ENCODE measurements around the gene MT1H. TPM values are rescaled to one million over a fixed set of nuclear protein-coding genes. Genes with fewer than 3 reads are reported as not detected.
"Not testable (repeated sequence)": the region's sequence is repeated elsewhere in the genome, so short reads cannot be mapped to it uniquely, and the experiment has no call there.

MT1H gene
- total and polyA plus RNA-seq, 4 experiments from 2014 or later = 0.78 TPM; not detected in 3

GRCh38 chr16:56709443-56710040 is 39.9 kb downstream of the MT1H start:
- ChIA-PET POLR2A (ENCODE audit: partially characterized antibody) (interaction anchor here (1.4 to 2.1 kb wide), 3 partner anchors 14 to 190 kb away, joined by 3 to 6 read pairs (median 4); partner anchors contain the start of gene BBS2), CTCF (ENCODE audit: partially characterized antibody) (interaction anchor here (2.3 kb wide), 1 partner anchor 8 kb away, joined by 10 read pairs; no protein-coding TSS in a partner anchor)
- Mint-ChIP-seq H3K4me3 (peak overlapping the region in 7 of 8 donors; percentile 2 to 82 (median 62)), H3K4me1 (peaks cover 12 to 23% (median 15%) of the 10 kb centered on the region in 4 donors), H3K27ac (peak overlapping the region in 5 of 7 donors; percentile 23 to 73 (median 61)), H3K27me3 (no peaks in the 10 kb centered on the region), H3K36me3 (no peaks in the 10 kb centered on the region), H3K9me3 (no peaks in the 10 kb centered on the region)
- no peak for DNase-seq
- H3K4me1 ChIP-seq (ENCODE audit: insufficient read depth, low read length) = peaks cover 20% of the 10 kb centered on the region
- no peaks in the 10 kb centered on the region for H3K9me3 ChIP-seq (ENCODE audit: control insufficient read depth in 1 of 2, low read length in 2 of 2)
- H3K27ac ChIP-seq (ENCODE audit: low read depth, low read length) = no peak overlapping the region
- no peaks in the 10 kb centered on the region for H3K36me3 ChIP-seq (ENCODE audit: insufficient read depth, low read length)
- H3K27me3 ChIP-seq (ENCODE audit: insufficient read depth, low read length) = no peaks in the 10 kb centered on the region
- no peak overlapping the region for H3K4me3 ChIP-seq (ENCODE audit: low read length in 2 of 2)
- intact Hi-C loops (cut with micrococcal nuclease) = no loop called here

- Histone ChIP-seq H3K27me3 (ENCODE audit: insufficient read depth, low read length) (no peaks in the 10 kb centered on the region), H3K4me1 (ENCODE audit: insufficient read depth, low read length) (peaks cover 20% of the 10 kb centered on the region), H3K9me3 (ENCODE audit: control insufficient read depth in 1 of 2, low read length in 2 of 2) (no peaks in the 10 kb centered on the region), H3K27ac (ENCODE audit: low read depth, low read length) (no peak overlapping the region), H3K4me3 (ENCODE audit: low read length in 2 of 2) (no peak overlapping the region), H3K36me3 (ENCODE audit: insufficient read depth, low read length) (no peaks in the 10 kb centered on the region)
- no peak for DNase-seq
- H3K27ac Mint-ChIP-seq = peak overlapping the region in 1 of 7 donors; percentile 73
- peaks cover 12 to 23% (median 15%) of the 10 kb centered on the region in 4 donors for H3K4me1 Mint-ChIP-seq
- POLR2A ChIA-PET (ENCODE audit: partially characterized antibody) = interaction anchor here (2.0 kb wide), 1 partner anchor 19 kb away, joined by 6 read pairs; no protein-coding TSS in a partner anchor
- H3K4me3 Mint-ChIP-seq = peak overlapping the region in 2 of 8 donors; percentile 36 to 53
- intact Hi-C loops (cut with micrococcal nuclease) = no loop called here
- H3K36me3 Mint-ChIP-seq = no peaks in the 10 kb centered on the region
- no peaks in the 10 kb centered on the region for H3K9me3 Mint-ChIP-seq
- no peaks in the 10 kb centered on the region for H3K27me3 Mint-ChIP-seq
- CTCF ChIA-PET (ENCODE audit: partially characterized antibody) = interaction anchor here (2.3 kb wide), 1 partner anchor 9 kb away, joined by 10 read pairs; no protein-coding TSS in a partner anchor
Measured at GRCh38 chr16:56710181-56710737, 40.6 kb downstream of the MT1H start.

- H3K4me1 ChIP-seq (ENCODE audit: insufficient read depth, low read length) = peaks cover 20% of the 10 kb centered on the region
- Mint-ChIP-seq H3K4me3 (no peak overlapping the region), H3K4me1 (peaks cover 12 to 23% (median 15%) of the 10 kb centered on the region in 4 donors), H3K36me3 (no peaks in the 10 kb centered on the region), H3K27me3 (no peaks in the 10 kb centered on the region), H3K9me3 (no peaks in the 10 kb centered on the region), H3K27ac (no peak overlapping the region)
- no peaks in the 10 kb centered on the region for H3K9me3 ChIP-seq (ENCODE audit: control insufficient read depth in 1 of 2, low read length in 2 of 2)
- H3K27ac ChIP-seq (ENCODE audit: low read depth, low read length) = no peak overlapping the region
- intact Hi-C loops (cut with micrococcal nuclease) = no loop called here
- ChIA-PET POLR2A (ENCODE audit: partially characterized antibody) (no interaction called here), CTCF (ENCODE audit: partially characterized antibody) (no interaction called here)
- H3K36me3 ChIP-seq (ENCODE audit: insufficient read depth, low read length) = no peaks in the 10 kb centered on the region
- H3K27me3 ChIP-seq (ENCODE audit: insufficient read depth, low read length) = no peaks in the 10 kb centered on the region
- no peak overlapping the region for H3K4me3 ChIP-seq (ENCODE audit: low read length in 2 of 2)
- no peak for DNase-seq
Measured at GRCh38 chr16:56711862-56712261, 42.2 kb downstream of the MT1H start.

GRCh38 chr16:56713794-56714193 is 44.2 kb downstream of the MT1H start:
- H3K4me3 Mint-ChIP-seq = no peak overlapping the region
- no peaks in the 10 kb centered on the region for H3K9me3 ChIP-seq (ENCODE audit: control insufficient read depth in 1 of 2, low read length in 2 of 2)
- H3K27me3 Mint-ChIP-seq = no peaks in the 10 kb centered on the region
- H3K27ac ChIP-seq (ENCODE audit: low read depth, low read length) = no peak overlapping the region
- no peak overlapping the region for H3K27ac Mint-ChIP-seq
- H3K27me3 ChIP-seq (ENCODE audit: insufficient read depth, low read length) = no peaks in the 10 kb centered on the region
- H3K36me3 Mint-ChIP-seq = no peaks in the 10 kb centered on the region
- intact Hi-C loops (cut with micrococcal nuclease) = no loop called here
- peaks cover 9% of the 10 kb centered on the region for H3K4me1 ChIP-seq (ENCODE audit: insufficient read depth, low read length)
- POLR2A ChIA-PET (ENCODE audit: partially characterized antibody) = no interaction called here
- CTCF ChIA-PET (ENCODE audit: partially characterized antibody) = interaction anchor here (0.7 to 0.8 kb wide), 2 partner anchors 12 to 36 kb away, joined by 3 read pairs; no protein-coding TSS in a partner anchor
- H3K4me1 Mint-ChIP-seq = peaks cover 5 to 15% (median 6%) of the 10 kb centered on the region in 4 donors
- DNase-seq = no peak
- no peaks in the 10 kb centered on the region for H3K36me3 ChIP-seq (ENCODE audit: insufficient read depth, low read length)
- H3K4me3 ChIP-seq (ENCODE audit: low read length in 2 of 2) = no peak overlapping the region
- H3K9me3 Mint-ChIP-seq = no peaks in the 10 kb centered on the region

GRCh38 chr16:56715126-56715525 is 45.5 kb downstream of the MT1H start:
- intact Hi-C loops (cut with micrococcal nuclease) = no loop called here
- Histone ChIP-seq H3K4me1 (ENCODE audit: insufficient read depth, low read length) (no peaks in the 10 kb centered on the region), H3K27ac (ENCODE audit: low read depth, low read length) (no peak overlapping the region), H3K36me3 (ENCODE audit: insufficient read depth, low read length) (no peaks in the 10 kb centered on the region), H3K4me3 (ENCODE audit: low read length in 2 of 2) (no peak overlapping the region), H3K27me3 (ENCODE audit: insufficient read depth, low read length) (no peaks in the 10 kb centered on the region), H3K9me3 (ENCODE audit: control insufficient read depth in 1 of 2, low read length in 2 of 2) (no peaks in the 10 kb centered on the region)
- no peaks in the 10 kb centered on the region for H3K9me3 Mint-ChIP-seq
- no peak for DNase-seq
- no peaks in the 10 kb centered on the region for H3K36me3 Mint-ChIP-seq
- H3K27me3 Mint-ChIP-seq = no peaks in the 10 kb centered on the region
- H3K4me3 Mint-ChIP-seq = no peak overlapping the region
- H3K4me1 Mint-ChIP-seq = peaks cover 0 to 5% (median under 1%) of the 10 kb centered on the region in 4 donors
- ChIA-PET POLR2A (ENCODE audit: partially characterized antibody) (no interaction called here), CTCF (ENCODE audit: partially characterized antibody) (interaction anchor here (1.0 kb wide), 1 partner anchor 13 kb away, joined by 3 read pairs; no protein-coding TSS in a partner anchor)
- no peak overlapping the region for H3K27ac Mint-ChIP-seq

- H3K27me3 ChIP-seq (ENCODE audit: insufficient read depth, low read length) = no peaks in the 10 kb centered on the region
- Mint-ChIP-seq H3K27ac (no peak overlapping the region), H3K4me1 (no peaks in the 10 kb centered on the region), H3K36me3 (no peaks in the 10 kb centered on the region), H3K9me3 (no peaks in the 10 kb centered on the region), H3K4me3 (no peak overlapping the region), H3K27me3 (no peaks in the 10 kb centered on the region)
- no peak overlapping the region for H3K27ac ChIP-seq (ENCODE audit: low read depth, low read length)
- DNase-seq = no peak
- ChIA-PET CTCF (ENCODE audit: partially characterized antibody) (interaction anchor here (2.1 kb wide), 1 partner anchor 15 kb away, joined by 6 read pairs; no protein-coding TSS in a partner anchor), POLR2A (ENCODE audit: partially characterized antibody) (interaction anchor here (1.1 kb wide), 1 partner anchor 9 kb away, joined by 3 read pairs; no protein-coding TSS in a partner anchor)
- H3K9me3 ChIP-seq (ENCODE audit: control insufficient read depth in 1 of 2, low read length in 2 of 2) = no peaks in the 10 kb centered on the region
- H3K4me3 ChIP-seq (ENCODE audit: low read length in 2 of 2) = no peak overlapping the region
- H3K36me3 ChIP-seq (ENCODE audit: insufficient read depth, low read length) = no peaks in the 10 kb centered on the region
- no peaks in the 10 kb centered on the region for H3K4me1 ChIP-seq (ENCODE audit: insufficient read depth, low read length)
- intact Hi-C loops (cut with micrococcal nuclease) = no loop called here
Measured at GRCh38 chr16:56716761-56717160, 47.1 kb downstream of the MT1H start.

- H3K36me3 ChIP-seq (ENCODE audit: insufficient read depth, low read length); H3K36me3 Mint-ChIP-seq; H3K9me3 ChIP-seq (ENCODE audit: control insufficient read depth in 1 of 2, low read length in 2 of 2); H3K27ac ChIP-seq (ENCODE audit: low read depth, low read length); H3K27ac Mint-ChIP-seq; H3K4me1 ChIP-seq (ENCODE audit: insufficient read depth, low read length); H3K4me3 Mint-ChIP-seq; H3K27me3 Mint-ChIP-seq; DNase-seq; H3K4me1 Mint-ChIP-seq; H3K9me3 Mint-ChIP-seq; intact Hi-C loops (cut with micrococcal nuclease); H3K4me3 ChIP-seq (ENCODE audit: low read length in 2 of 2); H3K27me3 ChIP-seq (ENCODE audit: insufficient read depth, low read length): not testable (repeated sequence)
- POLR2A ChIA-PET (ENCODE audit: partially characterized antibody) = interaction anchor here (0.6 to 1.1 kb wide), 2 partner anchors 10 to 11 kb away, joined by 3 read pairs; no protein-coding TSS in a partner anchor
- CTCF ChIA-PET (ENCODE audit: partially characterized antibody) = interaction anchor here (1.4 to 2.1 kb wide), 2 partner anchors 16 to 75 kb away, joined by 3 to 6 read pairs; no protein-coding TSS in a partner anchor
Measured at GRCh38 chr16:56717532-56717931, 47.9 kb downstream of the MT1H start.
